Nephron progenitor cell (in vitro differentiated cells): Measurements from ENCODE around the gene PTPRK.

Source experiments
- DNase-seq: peaks from one replicate; pipeline ENCODE4 v3.0.0; 2021
- H3K27ac Mint-ChIP-seq: 2 replicates; pipeline ENCODE4 v1.8.0; 2021; ENCODE audit warnings: mild to moderate bottlenecking, moderate library complexity, mixed read lengths
- H3K27me3 Mint-ChIP-seq: 2 replicates; pipeline ENCODE4 v1.8.0; 2021; ENCODE audit warnings: mild to moderate bottlenecking, low read depth, mixed read lengths; ENCODE audit not compliant: poor library complexity
- H3K36me3 Mint-ChIP-seq: 2 replicates; pipeline ENCODE4 v1.8.0; 2021; ENCODE audit warnings: low read depth, mixed read lengths
- H3K4me1 Mint-ChIP-seq: 2 replicates; pipeline ENCODE4 v1.8.0; 2021; ENCODE audit warnings: mixed read lengths
- H3K4me3 Mint-ChIP-seq: 2 replicates; pipeline ENCODE4 v1.8.0; 2021; ENCODE audit warnings: mild to moderate bottlenecking, moderate library complexity, mixed read lengths
- H3K9me3 Mint-ChIP-seq: 2 replicates; pipeline ENCODE4 v1.8.0; 2021; ENCODE audit warnings: mild to moderate bottlenecking, moderate library complexity, mixed read lengths
- CTCF ChIP-seq: fragments of 200-600 bp; sonication (generic); IDR thresholded peaks from 2 replicates; pipeline ENCODE4 v1.5.0; 2021; ENCODE audit warnings: antibody characterized with exemption

PTPRK gene

GRCh38 chr6:128339635-128340450 lies 180.6 kb downstream of the PTPRK start:
- Mint-ChIP-seq H3K36me3 (peaks cover 12% of the 10 kb centered on the region), H3K9me3 (no peaks in the 10 kb centered on the region), H3K4me1 (peaks cover 60% of the 10 kb centered on the region), H3K27ac (peak overlapping the region; percentile 94), H3K4me3 (peak overlapping the region; percentile 48), H3K27me3 (no peaks in the 10 kb centered on the region)
- no peak for TF ChIP-seq CTCF
- no peak for DNase-seq

GRCh38 chr6:128337619-128338018 lies 182.8 kb downstream of the PTPRK start:
- no peaks in the 10 kb centered on the region for H3K27me3 Mint-ChIP-seq
- DNase-seq, result no peak
- H3K9me3 Mint-ChIP-seq, result no peaks in the 10 kb centered on the region
- TF ChIP-seq CTCF, result no peak
- H3K27ac Mint-ChIP-seq, result no peak overlapping the region
- H3K4me1 Mint-ChIP-seq, result peaks cover 54% of the 10 kb centered on the region
- H3K4me3 Mint-ChIP-seq, result no peak overlapping the region
- H3K36me3 Mint-ChIP-seq, result peaks cover 8% of the 10 kb centered on the region

- H3K36me3 Mint-ChIP-seq, result peaks cover 11% of the 10 kb centered on the region
- H3K4me1 Mint-ChIP-seq, result peaks cover 64% of the 10 kb centered on the region
Observed at GRCh38 chr6:128336436-128337095, 183.8 kb downstream of the PTPRK start.

GRCh38 chr6:128335963-128336362 lies 184.4 kb downstream of the PTPRK start:
- Mint-ChIP-seq H3K4me3 (no peak overlapping the region), H3K9me3 (no peaks in the 10 kb centered on the region)

More at GRCh38 chr6:128336436-128337095, 183.8 kb downstream of the PTPRK start:
- TF ChIP-seq CTCF, result no peak
- no peak for DNase-seq
- Mint-ChIP-seq H3K27ac (no peak overlapping the region), H3K9me3 (no peaks in the 10 kb centered on the region), H3K27me3 (no peaks in the 10 kb centered on the region), H3K4me3 (no peak overlapping the region)

GRCh38 chr6:128333581-128334223 lies 186.7 kb downstream of the PTPRK start:
- H3K9me3 Mint-ChIP-seq, result peaks cover 4% of the 10 kb centered on the region
- peak overlapping the region; percentile 2 for H3K27ac Mint-ChIP-seq
- peaks cover 40% of the 10 kb centered on the region for H3K4me1 Mint-ChIP-seq
- H3K36me3 Mint-ChIP-seq, result peaks cover 26% of the 10 kb centered on the region
- DNase-seq, result no peak
- no peaks in the 10 kb centered on the region for H3K27me3 Mint-ChIP-seq
- no peak overlapping the region for H3K4me3 Mint-ChIP-seq
- TF ChIP-seq CTCF, result no peak

More at GRCh38 chr6:128335963-128336362, 184.4 kb downstream of the PTPRK start:
- TF ChIP-seq CTCF, result no peak
- no peak for DNase-seq
- H3K4me1 Mint-ChIP-seq, result peaks cover 60% of the 10 kb centered on the region
- H3K27ac Mint-ChIP-seq, result no peak overlapping the region
- peaks cover 11% of the 10 kb centered on the region for H3K36me3 Mint-ChIP-seq
- H3K27me3 Mint-ChIP-seq, result no peaks in the 10 kb centered on the region
